Measurements from ENCODE around the gene DISP2.

DNA sequence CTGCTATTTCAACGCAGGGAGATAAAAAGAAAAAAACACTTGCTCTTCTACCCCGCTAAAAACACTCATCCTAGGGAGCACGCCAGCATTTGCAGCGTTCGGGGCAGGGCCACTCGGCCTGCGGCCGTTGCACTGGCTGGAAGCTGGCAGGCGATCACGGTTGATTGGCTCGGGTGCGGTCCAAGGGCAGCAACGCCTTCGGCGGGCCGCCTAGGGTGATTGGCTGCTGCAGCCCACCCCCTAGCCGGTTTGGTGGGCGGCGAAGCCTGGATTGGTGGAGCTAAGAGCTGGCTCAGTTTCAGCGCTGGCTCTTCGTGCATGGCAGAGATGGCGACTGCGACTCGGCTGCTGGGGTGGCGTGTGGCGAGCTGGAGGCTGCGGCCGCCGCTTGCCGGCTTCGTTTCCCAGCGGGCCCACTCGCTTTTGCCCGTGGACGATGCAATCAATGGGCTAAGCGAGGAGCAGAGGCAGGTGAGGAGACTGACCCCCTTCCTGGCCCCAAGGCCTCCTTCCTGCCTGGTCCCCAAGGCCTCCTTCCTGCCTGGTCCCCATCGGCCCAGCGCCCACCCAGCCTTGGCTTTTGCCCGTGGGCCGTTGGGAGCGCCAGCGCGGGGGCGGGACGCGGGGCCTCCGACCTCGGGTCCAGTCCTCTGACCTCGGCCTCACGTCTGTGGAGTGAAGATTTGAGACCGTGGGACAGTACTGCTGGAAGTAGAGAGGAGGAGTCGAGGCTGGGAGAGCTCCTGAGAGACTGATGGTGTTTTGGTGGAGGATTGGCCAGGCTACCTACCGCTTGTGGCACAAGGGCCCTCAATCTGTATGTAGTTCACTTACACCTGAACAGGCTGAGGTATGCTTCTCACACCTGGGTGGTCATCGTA is 47.7 kb downstream of the DISP2 start, which contains the start of gene IVD:
- TF ChIP-seq CTCF (IDR thresholded peaks at IDR 0.05) (no peak), POLR2A (IDR thresholded peaks at IDR 0.05) (peak; percentile 84)
